Measurements from ENCODE around the gene TRPV3.

DNA sequence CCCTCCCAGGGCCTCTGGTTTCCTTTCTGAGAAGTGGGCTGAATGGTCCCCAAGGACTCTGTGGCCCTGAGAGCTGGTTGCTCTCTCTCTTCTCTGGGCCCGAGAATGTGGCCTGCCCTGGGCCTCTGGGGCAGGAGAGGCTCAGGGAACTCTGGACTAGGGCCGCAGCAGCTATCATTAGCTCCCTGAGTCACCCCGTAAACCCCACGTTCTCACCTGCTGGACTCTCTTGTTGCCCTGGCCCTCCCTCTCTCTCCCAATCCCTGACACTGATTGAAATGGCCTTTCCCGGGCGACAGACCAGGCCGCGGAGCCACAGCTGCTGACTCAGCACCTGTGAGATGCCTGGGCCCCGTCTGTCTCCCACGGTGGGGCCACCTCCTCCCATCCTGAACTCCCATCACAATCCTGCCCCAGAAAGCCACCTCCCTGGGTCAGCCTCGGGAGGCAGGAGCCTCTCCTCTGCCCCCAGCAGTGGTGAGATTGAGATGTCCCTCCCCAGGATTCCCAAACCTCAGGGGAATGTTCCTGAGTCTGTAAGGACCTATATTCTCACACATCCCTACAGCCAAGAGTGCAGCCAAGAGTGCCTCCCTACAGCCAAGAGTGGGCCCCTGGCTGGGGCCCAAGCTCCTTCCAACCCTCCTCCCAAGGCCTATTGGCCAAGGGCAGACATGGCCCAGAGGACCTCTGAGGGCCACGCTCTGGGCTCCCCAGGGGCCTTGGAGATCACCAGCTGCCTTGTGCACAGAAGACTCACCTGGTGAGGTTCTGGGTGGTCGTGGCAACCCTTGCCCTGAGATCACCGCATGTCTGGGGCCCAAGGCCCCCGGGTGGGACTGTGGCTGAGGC, 470 bp downstream of the TRPV3 start:
- TF ChIP-seq EZH2phosphoT487 (IDR thresholded peaks at IDR 0.05; ENCODE audit: borderline replicate concordance, low read length) = no peak
- TF ChIP-seq, protein P1, sequence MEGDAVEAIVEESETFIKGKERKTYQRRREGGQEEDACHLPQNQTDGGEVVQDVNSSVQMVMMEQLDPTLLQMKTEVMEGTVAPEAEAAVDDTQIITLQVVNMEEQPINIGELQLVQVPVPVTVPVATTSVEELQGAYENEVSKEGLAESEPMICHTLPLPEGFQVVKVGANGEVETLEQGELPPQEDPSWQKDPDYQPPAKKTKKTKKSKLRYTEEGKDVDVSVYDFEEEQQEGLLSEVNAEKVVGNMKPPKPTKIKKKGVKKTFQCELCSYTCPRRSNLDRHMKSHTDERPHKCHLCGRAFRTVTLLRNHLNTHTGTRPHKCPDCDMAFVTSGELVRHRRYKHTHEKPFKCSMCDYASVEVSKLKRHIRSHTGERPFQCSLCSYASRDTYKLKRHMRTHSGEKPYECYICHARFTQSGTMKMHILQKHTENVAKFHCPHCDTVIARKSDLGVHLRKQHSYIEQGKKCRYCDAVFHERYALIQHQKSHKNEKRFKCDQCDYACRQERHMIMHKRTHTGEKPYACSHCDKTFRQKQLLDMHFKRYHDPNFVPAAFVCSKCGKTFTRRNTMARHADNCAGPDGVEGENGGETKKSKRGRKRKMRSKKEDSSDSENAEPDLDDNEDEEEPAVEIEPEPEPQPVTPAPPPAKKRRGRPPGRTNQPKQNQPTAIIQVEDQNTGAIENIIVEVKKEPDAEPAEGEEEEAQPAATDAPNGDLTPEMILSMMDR (IDR thresholded peaks at IDR 0.05; ENCODE audit: low read depth, low read length, poor library complexity, severe bottlenecking) = no peak
